GM12878 (cell line): Measurements from ENCODE around the gene PERP. TPM values are rescaled to one million over a fixed set of nuclear protein-coding genes. Genes with fewer than 3 reads are reported as not detected.

ENCODE experiments used
- ATAC-seq: fragments of 200-7000 bp; cut with Tn5 transposase; 3 replicates; pipeline ENCODE4 v1.9.1; 2020; ENCODE audit warnings: mild to moderate bottlenecking, moderate library complexity
- Bru-seq: library from RNA; stranded (reverse); fragments of 400-500 nt; gene quantifications from one replicate; lab custom pipeline; 2021; lab: Mats Ljungman, UMichigan
- BruChase-seq, 2 experiments: library from RNA; stranded (reverse); fragments of 400-500 nt; gene quantifications; one replicate each; lab custom pipeline; 2021; lab: Mats Ljungman, UMichigan
- BruUV-seq: library from RNA; stranded (reverse); fragments of 400-500 nt; replicated peaks from 2 replicates; lab custom pipeline; 2021; lab: Mats Ljungman, UMichigan
- CTCF ChIA-PET: fragments of 300-600 bp; sonication (Branson Sonifier 250); formaldehyde crosslinking; extraction: SDS; loops from one replicate; lab custom pipeline; 2021; ENCODE audit warnings: inconsistent platforms; lab: Yijun Ruan, JAX
- POLR2A ChIA-PET: fragments of 350-600 bp; formaldehyde crosslinking; extraction: SDS; loops from one replicate; lab custom pipeline; 2021; ENCODE audit warnings: inconsistent platforms; lab: Charles Lee
- RAD21 ChIA-PET: fragments of 300-600 bp; sonication (Branson Sonifier 250); formaldehyde crosslinking; loops from one replicate; lab custom pipeline; 2023; ENCODE audit warnings: antibody characterized with exemption; ENCODE audit not compliant: unreplicated experiment; lab: Charles Lee
- SMC1A ChIA-PET: fragments of 300-600 bp; sonication (Branson Sonifier 250); formaldehyde crosslinking; loops from one replicate; lab custom pipeline; 2023; ENCODE audit not compliant: unreplicated experiment, uncharacterized antibody; lab: Charles Lee
- DNase-seq: peaks from one replicate; pipeline ENCODE4 v3.0.0-alpha.2; 2011; ENCODE audit warnings: low read depth, low spot score
- FAIRE-seq: peaks from 3 replicates; lab custom pipeline; 2011; peaks lifted over from hg19 to GRCh38; lab: Jason Lieb, UNC
- H2AFZ ChIP-seq: 2 replicates; pipeline ENCODE4 v1.6.0; 2011; ENCODE audit warnings: low read depth, low read length, control low read depth; ENCODE audit not compliant: control insufficient read depth
- H3K27ac ChIP-seq: 2 replicates; pipeline ENCODE4 v1.5.1; 2011; ENCODE audit warnings: control low read depth; ENCODE audit not compliant: control insufficient read depth, insufficient read depth
- H3K27me3 ChIP-seq, 2 experiments: replicated peaks in 1 of 2; 2 replicates each; pipeline versions ENCODE4 v1.6.0 to v1.6.1; 2011; ENCODE audit warnings: low read length in 1 of 2; ENCODE audit not compliant: control insufficient read depth in 2 of 2, insufficient read depth in 2 of 2
- H3K36me3 ChIP-seq, 2 experiments: 2 replicates each; pipeline ENCODE4 v1.5.1; 2011; ENCODE audit warnings: low read length in 1 of 2; ENCODE audit not compliant: control insufficient read depth in 2 of 2, insufficient read depth in 2 of 2
- H3K4me1 ChIP-seq: 2 replicates; pipeline ENCODE4 v1.6.1; 2011; ENCODE audit warnings: mild to moderate bottlenecking, low read length, moderate library complexity, mixed read lengths; ENCODE audit not compliant: control insufficient read depth, insufficient read depth
- H3K4me2 ChIP-seq: 2 replicates; pipeline ENCODE4 v1.6.0; 2011; ENCODE audit warnings: control low read depth; ENCODE audit not compliant: control insufficient read depth, insufficient read depth
- H3K4me3 ChIP-seq: fragments of 200-600 bp; sonication (generic); 2 replicates; pipeline ENCODE4 v1.5.1; 2016
- H3K79me2 ChIP-seq: 2 replicates; pipeline ENCODE4 v1.6.0; 2011; ENCODE audit warnings: low read length; ENCODE audit not compliant: control insufficient read depth, insufficient read depth
- H3K9ac ChIP-seq: 2 replicates; pipeline ENCODE4 v1.8.0; 2011; ENCODE audit warnings: low read length, control low read depth, mixed read lengths; ENCODE audit not compliant: control insufficient read depth, insufficient read depth
- H3K9me3 ChIP-seq: replicated peaks from 3 replicates; pipeline ENCODE4 v1.5.1; 2011; ENCODE audit warnings: mild to moderate bottlenecking, low read length; ENCODE audit not compliant: control insufficient read depth, insufficient read depth
- H4K20me1 ChIP-seq: 2 replicates; pipeline ENCODE4 v1.6.0; 2011; ENCODE audit not compliant: control insufficient read depth, insufficient read depth
- ATF7 ChIP-seq: fragments of 450-650 bp; IDR thresholded peaks from 2 replicates; pipeline ENCODE4 v1.6.1; 2016; ENCODE audit warnings: low read depth, mild to moderate bottlenecking
- CBX5 ChIP-seq: sonication (generic); IDR thresholded peaks from 2 replicates; pipeline ENCODE4 v1.6.1; 2016; ENCODE audit warnings: low read depth, moderate library complexity, mild to moderate bottlenecking, inconsistent platforms
- CHD2 ChIP-seq: IDR thresholded peaks from 2 replicates; pipeline ENCODE4 v1.6.1; 2011; ENCODE audit warnings: low read depth, low read length, improper control_type of control experiment, borderline replicate concordance
- DPF2 ChIP-seq: fragments of 450-650 bp; IDR thresholded peaks from 2 replicates; pipeline ENCODE4 v1.6.1; 2017; ENCODE audit warnings: mild to moderate bottlenecking
- IKZF1 ChIP-seq: fragments of 450-650 bp; conservative IDR thresholded peaks from 2 replicates; pipeline ENCODE4 v1.6.1; 2017; ENCODE audit warnings: antibody characterized with exemption, mild to moderate bottlenecking
- KDM1A ChIP-seq: fragments of 200-600 bp; sonication (generic); IDR thresholded peaks from 2 replicates; pipeline ENCODE4 v1.6.1; 2016; ENCODE audit warnings: borderline replicate concordance
- MEF2A ChIP-seq: IDR thresholded peaks from 2 replicates; pipeline ENCODE4 v1.6.1; 2011; ENCODE audit warnings: low read depth, mild to moderate bottlenecking, low read length, moderate library complexity; ENCODE audit not compliant: insufficient read depth
- RAD21 ChIP-seq: IDR thresholded peaks from 2 replicates; pipeline ENCODE4 v1.6.1; 2011; ENCODE audit warnings: mild to moderate bottlenecking, low read depth, low read length, moderate library complexity; ENCODE audit not compliant: insufficient read depth
- SMARCA5 ChIP-seq: fragments of 450-650 bp; IDR thresholded peaks from 2 replicates; pipeline ENCODE4 v1.6.1; 2017; ENCODE audit warnings: mild to moderate bottlenecking
- SPI1 ChIP-seq: IDR thresholded peaks from 2 replicates; pipeline ENCODE4 v1.6.1; 2011; ENCODE audit warnings: low read depth, mild to moderate bottlenecking, low read length, moderate library complexity, borderline replicate concordance; ENCODE audit not compliant: insufficient read depth
- WGBS: methylation state at CpG from one replicate; pipeline ENCODE4 v1.1.6; 2016; ENCODE audit warnings: low lambda C conversion rate; ENCODE audit not compliant: insufficient replicate concordance, insufficient coverage; ENCODE audit errors: missing lambda C conversion rate; 5-methylcytosine and 5-hydroxymethylcytosine counted together
- in situ Hi-C: fragments of 300-500 bp; cut with MboI; formaldehyde crosslinking; loops from 9 replicates; pipeline ENCODE4 v1.14.3; 2018; ENCODE audit warnings: mixed read lengths
- intact Hi-C: fragments of 100-400 bp; cut with micrococcal nuclease; formaldehyde crosslinking; loops from one replicate; pipeline ENCODE4 v1.14.2; 2022; ENCODE audit not compliant: unreplicated experiment
- long read RNA-seq, 2 experiments: library from polyadenylated mRNA; unstranded; transcript quantifications; one replicate each; pipeline ENCODE4 v2.0.0, GENCODE V29; 2019 to 2020
- polyA minus RNA-seq, 3 experiments: library from RNA; depleted of rRNA, polyadenylated mRNA; stranded (reverse); fragments of >200 nt; gene quantifications; 2 replicates each; pipeline ENCODE4 v1.2.3, GENCODE V29; 2011
- polyA plus RNA-seq, 11 experiments: library from polyadenylated mRNA; depleted of rRNA in 4 of 11; unstranded in 6 of 11; stranded (reverse) in 5 of 11; fragments of >200 nt; fragmentation: Nextera tagmentation in 4 of 11; fragmentation: Illumina TruSeq in 1 of 11; extraction: Ambion mirVana in 4 of 11; extraction: Trizol in 1 of 11; gene quantifications; 1 replicate in 1 of 11; 2 replicates in 10 of 11; pipeline versions ENCODE4 v1.2.1 to v1.2.3, GENCODE V29; 2011 to 2016; ENCODE audit warnings: inconsistent platforms in 2 of 11, missing spikeins in 2 of 11, low read depth in 1 of 11
- total RNA-seq, 4 experiments: library from RNA; depleted of rRNA in 3 of 4; stranded (reverse); fragments of >200 nt in 3 of 4; fragmentation: Illumina TruSeq in 1 of 4; extraction: Trizol in 1 of 4; gene quantifications; 2 replicates each; pipeline versions ENCODE4 v1.2.1 to v1.2.3, GENCODE V29; 2013 to 2021
- TF ChIP-seq, protein P1 (sequence below): fragments of 450-650 bp; IDR thresholded peaks from 2 replicates; pipeline ENCODE4 v1.6.1; 2017; ENCODE audit warnings: low read depth, mild to moderate bottlenecking, moderate library complexity
- TF ChIP-seq, protein P2 (sequence below), 3 experiments: IDR thresholded peaks in 2 of 3; conservative IDR thresholded peaks in 1 of 3; 2 replicates each; pipeline ENCODE4 v1.5.1; 2011; ENCODE audit warnings: low read depth in 3 of 3, low read length in 3 of 3, mild to moderate bottlenecking in 3 of 3, control low read depth in 2 of 3, moderate library complexity in 2 of 3, inconsistent platforms in 1 of 3, mixed read lengths in 1 of 3; ENCODE audit not compliant: control insufficient read depth in 2 of 3, insufficient read depth in 1 of 3; ENCODE audit errors: extremely low read depth in 1 of 3
- TF ChIP-seq, protein P3 (sequence below): fragments of 450-650 bp; IDR thresholded peaks from 2 replicates; pipeline ENCODE4 v1.6.1; 2014; ENCODE audit warnings: mild to moderate bottlenecking

Gene PERP
- 0.33 and 0.42 TPM in 2 replicates for total RNA-seq (2013; cell fraction: nucleolus; rRNA removed)
- total RNA-seq (2014; rRNA removed) (0.45 and 0.87 TPM in 2 replicates), total RNA-seq (2014; rRNA removed; fragmentation: Illumina TruSeq; extraction: Trizol) (0.54 and 0.64 TPM in 2 replicates), total RNA-seq (2021) (0.92 and 1.1 TPM in 2 replicates), polyA plus RNA-seq (2011; rRNA removed) (1.9 and 2.3 TPM in 2 replicates), polyA plus RNA-seq (2014; fragmentation: Illumina TruSeq; extraction: Trizol) (0.78 and 0.89 TPM in 2 replicates), polyA plus RNA-seq (2014; fragmentation: Nextera tagmentation; extraction: Ambion mirVana) (under 1 TPM; 0.37 to 0.60 TPM), polyA plus RNA-seq (2014; rRNA removed) (0.73 and 0.74 TPM in 2 replicates), polyA plus RNA-seq (2016; fragmentation: Nextera tagmentation; extraction: Ambion mirVana) (1 to 10 TPM; 2.1 to 2.4 TPM), polyA minus RNA-seq (2011; rRNA and poly(A)+ RNA removed) (1.2 and 1.3 TPM in 2 replicates), Bru-seq, nascent RNA (percentile 49 among the genes with signal in this experiment), BruChase-seq, experiment 1, labeled RNA remaining after a 6-hour chase (percentile 49 among the genes with signal in this experiment), BruChase-seq, experiment 2, labeled RNA remaining after a 2-hour chase (percentile 47 among the genes with signal in this experiment)
- polyA plus RNA-seq (2011; ENCODE audit: low read depth): 0.25 TPM
- polyA plus RNA-seq (2011; cell fraction: cytosol; rRNA removed): 1.2 and 1.4 TPM in 2 replicates
- 0.37 and 0.54 TPM in 2 replicates for polyA plus RNA-seq (2011; cell fraction: nucleus; rRNA removed)
- polyA plus RNA-seq (2012): 0.54 and 1.2 TPM in 2 replicates
- 1.1 and 1.7 TPM in 2 replicates for polyA minus RNA-seq (2011; cell fraction: cytosol; rRNA and poly(A)+ RNA removed)
- polyA minus RNA-seq (2011; cell fraction: nucleus; rRNA and poly(A)+ RNA removed): 0.24 and 0.57 TPM in 2 replicates
- long read RNA-seq, experiment 1, full-length matches to known transcripts: 7 of 7 reads
- long read RNA-seq, experiment 1, partial matches to known transcripts: 0 of 7 reads
- long read RNA-seq, experiment 1, other reads (novel, unspliced or antisense): 0 of 7 reads
- long read RNA-seq, experiment 2, full-length matches to known transcripts: 19 of 19 reads
- long read RNA-seq, experiment 2, partial matches to known transcripts: 0 of 19 reads
- long read RNA-seq, experiment 2, other reads (novel, unspliced or antisense): 0 of 19 reads

DNA sequence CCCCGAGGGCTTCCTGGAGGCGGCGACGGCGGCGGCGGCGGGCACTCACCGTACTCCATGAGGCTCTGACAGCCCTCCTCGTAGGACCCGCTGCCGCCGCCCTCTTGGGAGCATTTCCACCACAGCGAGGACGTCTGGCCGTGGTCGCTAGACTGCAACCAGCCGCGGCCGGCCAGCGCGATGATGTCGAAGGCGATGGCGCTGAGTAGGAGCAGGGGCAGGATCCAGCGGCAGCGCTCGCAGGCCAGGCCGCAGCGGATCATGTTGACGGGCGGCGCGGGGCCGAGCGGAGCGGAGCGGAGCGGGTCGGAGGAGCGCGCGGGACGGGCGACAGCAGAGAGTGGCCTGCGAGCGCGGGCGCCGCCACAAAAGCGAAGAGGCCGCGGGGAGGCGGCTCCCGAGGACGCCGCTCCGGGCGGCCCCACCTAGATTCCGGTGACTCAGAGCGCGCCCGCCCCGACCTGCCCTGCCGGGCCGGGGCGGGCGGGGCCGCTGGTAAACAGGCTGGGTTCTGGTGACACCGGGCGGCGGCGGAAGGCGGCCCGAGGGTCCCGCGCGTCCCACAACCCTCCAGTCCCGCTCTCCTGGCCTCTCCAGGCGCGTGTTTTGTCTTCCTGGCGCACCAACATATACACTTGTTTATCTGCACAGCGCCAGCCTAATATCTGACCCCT lies at the start of gene PERP:
Gene PERP, minus strand, starts transcription at position 342 of the 674 bp plus-strand sequence. Its CDS starts 79 bp downstream, at position 263.
- CTCF ChIA-PET: interaction anchor here (0.6 to 3.8 kb wide), 8 partner anchors 8 to 655 kb away, joined by 5 to 52 read pairs (median 27); no protein-coding TSS in a partner anchor
- FAIRE-seq: no peak
- Histone ChIP-seq H3K27ac (no peak within 1 kb of the TSS), H3K4me2 (peak within 1 kb of the TSS; percentile 86), H3K79me2 (no peaks in the 10 kb centered on the region), H3K9me3 (no peaks in the 10 kb centered on the region), H3K4me1 (0 out of 2 replicates have a peak, but pooled peaks cover 5% of the 10 kb centered on the region), H3K36me3 (no peaks in the 10 kb centered on the region), H2AFZ (peak within 1 kb of the TSS; percentile 39), H3K4me3 (peak within 1 kb of the TSS; percentile 54), H3K27me3 (peaks cover 2 to 31% of the 10 kb centered on the region in 2 experiments), H4K20me1 (no peaks in the 10 kb centered on the region), H3K9ac (no peak within 1 kb of the TSS)
- no TSS peak for BruUV-seq
- no peak for DNase-seq
- RAD21 ChIA-PET: interaction anchor here (0.6 to 3.5 kb wide), 11 partner anchors 10 to 172 kb away, joined by 3 to 37 read pairs (median 8); no protein-coding TSS in a partner anchor
- ATAC-seq: peak; percentile 90
- 4% methylated on average over 73 of the region's 83 CpGs for WGBS
- in situ Hi-C loops: no loop called here
- POLR2A ChIA-PET: interaction anchor here (1.5 kb wide), 1 partner anchor 105 kb away, joined by 4 read pairs; no protein-coding TSS in a partner anchor
- SMC1A ChIA-PET: interaction anchor here (0.7 to 3.5 kb wide), 11 partner anchors 8 to 403 kb away, joined by 3 to 62 read pairs (median 4); partner anchors contain the start of gene SMIM28
- intact Hi-C loops: loop anchor here (5.0 kb wide), 2 partner anchors 240 to 440 kb away; partner anchors contain the start of gene TNFAIP3
- TF ChIP-seq RAD21 (no peak), CHD2 (no peak), SMARCA5 (peak; percentile 87), SPI1 (no peak), DPF2 (0 out of 2 replicates have a peak, but pooled peaks have one; percentile 55), IKZF1 (peak; percentile 58), KDM1A (no peak), MEF2A (no peak), ATF7 (no peak), CBX5 (no peak)
- TF ChIP-seq, protein P1, sequence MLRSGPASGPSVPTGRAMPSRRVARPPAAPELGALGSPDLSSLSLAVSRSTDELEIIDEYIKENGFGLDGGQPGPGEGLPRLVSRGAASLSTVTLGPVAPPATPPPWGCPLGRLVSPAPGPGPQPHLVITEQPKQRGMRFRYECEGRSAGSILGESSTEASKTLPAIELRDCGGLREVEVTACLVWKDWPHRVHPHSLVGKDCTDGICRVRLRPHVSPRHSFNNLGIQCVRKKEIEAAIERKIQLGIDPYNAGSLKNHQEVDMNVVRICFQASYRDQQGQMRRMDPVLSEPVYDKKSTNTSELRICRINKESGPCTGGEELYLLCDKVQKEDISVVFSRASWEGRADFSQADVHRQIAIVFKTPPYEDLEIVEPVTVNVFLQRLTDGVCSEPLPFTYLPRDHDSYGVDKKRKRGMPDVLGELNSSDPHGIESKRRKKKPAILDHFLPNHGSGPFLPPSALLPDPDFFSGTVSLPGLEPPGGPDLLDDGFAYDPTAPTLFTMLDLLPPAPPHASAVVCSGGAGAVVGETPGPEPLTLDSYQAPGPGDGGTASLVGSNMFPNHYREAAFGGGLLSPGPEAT: no peak
- TF ChIP-seq, protein P2, sequence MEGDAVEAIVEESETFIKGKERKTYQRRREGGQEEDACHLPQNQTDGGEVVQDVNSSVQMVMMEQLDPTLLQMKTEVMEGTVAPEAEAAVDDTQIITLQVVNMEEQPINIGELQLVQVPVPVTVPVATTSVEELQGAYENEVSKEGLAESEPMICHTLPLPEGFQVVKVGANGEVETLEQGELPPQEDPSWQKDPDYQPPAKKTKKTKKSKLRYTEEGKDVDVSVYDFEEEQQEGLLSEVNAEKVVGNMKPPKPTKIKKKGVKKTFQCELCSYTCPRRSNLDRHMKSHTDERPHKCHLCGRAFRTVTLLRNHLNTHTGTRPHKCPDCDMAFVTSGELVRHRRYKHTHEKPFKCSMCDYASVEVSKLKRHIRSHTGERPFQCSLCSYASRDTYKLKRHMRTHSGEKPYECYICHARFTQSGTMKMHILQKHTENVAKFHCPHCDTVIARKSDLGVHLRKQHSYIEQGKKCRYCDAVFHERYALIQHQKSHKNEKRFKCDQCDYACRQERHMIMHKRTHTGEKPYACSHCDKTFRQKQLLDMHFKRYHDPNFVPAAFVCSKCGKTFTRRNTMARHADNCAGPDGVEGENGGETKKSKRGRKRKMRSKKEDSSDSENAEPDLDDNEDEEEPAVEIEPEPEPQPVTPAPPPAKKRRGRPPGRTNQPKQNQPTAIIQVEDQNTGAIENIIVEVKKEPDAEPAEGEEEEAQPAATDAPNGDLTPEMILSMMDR (IDR thresholded peaks at IDR 0.05 in 2 of 3, conservative IDR thresholded peaks at IDR 0.05 in 1 of 3; ENCODE audit: control insufficient read depth in 2 of 3, extremely low read depth in 1 of 3, insufficient read depth in 1 of 3, low read depth in 3 of 3, low read length in 3 of 3): peak in 1 of 3 experiments; percentile 10; a peak in 1 of 6 replicates
- TF ChIP-seq, protein P3, sequence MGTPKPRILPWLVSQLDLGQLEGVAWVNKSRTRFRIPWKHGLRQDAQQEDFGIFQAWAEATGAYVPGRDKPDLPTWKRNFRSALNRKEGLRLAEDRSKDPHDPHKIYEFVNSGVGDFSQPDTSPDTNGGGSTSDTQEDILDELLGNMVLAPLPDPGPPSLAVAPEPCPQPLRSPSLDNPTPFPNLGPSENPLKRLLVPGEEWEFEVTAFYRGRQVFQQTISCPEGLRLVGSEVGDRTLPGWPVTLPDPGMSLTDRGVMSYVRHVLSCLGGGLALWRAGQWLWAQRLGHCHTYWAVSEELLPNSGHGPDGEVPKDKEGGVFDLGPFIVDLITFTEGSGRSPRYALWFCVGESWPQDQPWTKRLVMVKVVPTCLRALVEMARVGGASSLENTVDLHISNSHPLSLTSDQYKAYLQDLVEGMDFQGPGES: no peak
